ENCODE measurements around the gene ALDH9A1.
A peak's percentile ranks its signal among the peaks of the same experiment; 100 is the strongest.
"Not testable (repeated sequence)": the region's sequence is repeated elsewhere in the genome, so short reads cannot be mapped to it uniquely, and the experiment has no call there.

Gene ALDH9A1

GRCh38 chr1:165686971-165687433, 11.4 kb downstream of the ALDH9A1 start:
- DNase-seq (ENCODE audit: low spot score), result no peak

- DNase-seq (ENCODE audit: low spot score), result no peak
These were observed 12.0 kb downstream of the ALDH9A1 start for GRCh38 chr1:165686121-165686970.

- no peak for DNase-seq (ENCODE audit: low spot score)
These were observed 14.4 kb downstream of the ALDH9A1 start for GRCh38 chr1:165683848-165684485.

- DNase-seq (ENCODE audit: low spot score), result not testable (repeated sequence)
These were observed 17.6 kb downstream of the ALDH9A1 start for GRCh38 chr1:165680773-165681172.

GRCh38 chr1:165680303-165680702, 18.1 kb downstream of the ALDH9A1 start:
- DNase-seq (ENCODE audit: low spot score), result no peak

- no peak for DNase-seq (ENCODE audit: low spot score)
These were observed 18.9 kb downstream of the ALDH9A1 start for GRCh38 chr1:165679282-165680036.

GRCh38 chr1:165678509-165678908, 19.9 kb downstream of the ALDH9A1 start:
- DNase-seq (ENCODE audit: low spot score), result peak; percentile 11

GRCh38 chr1:165675794-165676193, 22.6 kb downstream of the ALDH9A1 start:
- no peak for DNase-seq (ENCODE audit: low spot score)

- DNase-seq (ENCODE audit: low spot score), result no peak
These were observed 23.8 kb downstream of the ALDH9A1 start for GRCh38 chr1:165674599-165674998.

GRCh38 chr1:165671526-165671925, 26.8 kb downstream of the ALDH9A1 start:
- no peak for DNase-seq (ENCODE audit: low spot score)

- DNase-seq (ENCODE audit: low spot score), result no peak
These were observed 30.2 kb downstream of the ALDH9A1 start for GRCh38 chr1:165668184-165668583.

- no peak for DNase-seq (ENCODE audit: low spot score)
These were observed 32.1 kb downstream of the ALDH9A1 start for GRCh38 chr1:165666152-165666825.

GRCh38 chr1:165662186-165662585, 36.2 kb downstream of the ALDH9A1 start:
- DNase-seq (ENCODE audit: low spot score), result no peak

- no peak for DNase-seq (ENCODE audit: low spot score)
These were observed 36.7 kb downstream of the ALDH9A1 start for GRCh38 chr1:165661703-165662102.

- no peak for DNase-seq (ENCODE audit: low spot score)
These were observed 38.8 kb downstream of the ALDH9A1 start for GRCh38 chr1:165659581-165659895.

GRCh38 chr1:165658766-165659580, 39.4 kb downstream of the ALDH9A1 start:
- not testable (repeated sequence) for DNase-seq (ENCODE audit: low spot score)

GRCh38 chr1:165650981-165651625, 47.3 kb downstream of the ALDH9A1 start:
- no peak for DNase-seq (ENCODE audit: low spot score)

- no peak for DNase-seq (ENCODE audit: low spot score)
These were observed 49.3 kb downstream of the ALDH9A1 start for GRCh38 chr1:165648919-165649572.

GRCh38 chr1:165647970-165648369, 50.4 kb downstream of the ALDH9A1 start:
- DNase-seq (ENCODE audit: low spot score), result no peak

GRCh38 chr1:165647517-165647916, 50.8 kb downstream of the ALDH9A1 start:
- no peak for DNase-seq (ENCODE audit: low spot score)
